NCI-H1417 (cell line): ENCODE results near the gene TNS3.
A peak's percentile ranks its signal among the peaks of the same experiment; 100 is the strongest.

Experiments
- DNase-seq, 3 experiments: peaks; one replicate each; lab custom pipeline; 2025; lab: John Stamatoyannopoulos, UW

TNS3 gene

DNA sequence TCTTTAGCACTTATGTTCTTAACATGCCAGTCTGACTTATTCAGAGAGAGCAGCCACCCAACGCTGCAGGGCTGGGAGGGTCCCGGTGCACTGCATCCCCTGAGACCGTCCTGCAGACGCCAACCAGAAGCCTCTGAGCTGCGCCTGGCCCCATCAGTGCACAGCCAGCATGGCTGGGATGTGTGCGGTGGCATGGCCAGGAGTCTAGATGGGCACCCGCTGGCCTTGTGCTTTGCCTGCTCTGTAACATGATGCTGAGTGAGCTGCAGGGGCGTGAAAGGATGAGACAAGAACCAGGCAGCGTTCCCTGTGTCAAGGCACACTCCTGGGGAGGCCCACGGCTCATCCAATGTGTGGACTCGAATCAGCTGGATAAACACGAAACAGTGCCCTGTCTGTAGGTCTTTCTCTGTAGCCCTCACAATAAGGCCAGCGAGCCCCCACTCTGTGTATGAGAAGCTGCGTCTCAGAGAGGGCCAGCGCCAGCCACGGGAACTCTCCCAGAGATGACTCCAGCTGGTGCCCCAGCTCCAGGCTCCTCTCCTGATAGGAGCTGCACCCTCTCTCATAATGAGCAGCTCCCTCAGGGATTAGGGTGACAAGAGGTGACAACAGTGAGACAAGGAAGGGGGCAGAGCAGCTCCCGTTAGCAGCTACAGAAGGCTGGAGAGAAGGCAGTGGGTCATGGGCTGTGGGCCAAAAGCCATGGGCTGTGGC is 96.8 kb downstream of the TNS3 start:
- peak in 1 of 3 experiments; percentile 65 for DNase-seq

DNA sequence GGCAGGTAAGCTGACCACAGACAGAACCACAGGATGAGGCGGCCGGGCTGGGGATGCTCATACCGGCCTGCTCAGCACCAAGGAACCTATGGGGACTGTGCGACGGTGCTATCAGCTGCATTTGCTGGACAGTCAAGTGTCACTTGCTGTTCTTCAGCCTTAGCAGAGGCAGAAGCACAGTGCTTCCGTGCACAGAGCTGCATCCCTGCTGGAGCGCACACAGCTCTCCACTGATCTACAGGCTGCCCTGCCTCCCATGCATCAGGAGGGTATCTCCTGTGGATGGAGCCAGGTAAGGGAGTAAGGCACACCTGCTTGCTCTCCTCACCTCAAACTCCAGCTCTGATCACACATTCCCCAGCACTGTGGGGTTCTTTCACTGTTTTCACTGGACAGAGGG is 97.5 kb downstream of the TNS3 start:
- DNase-seq: no peak

GRCh38 chr7:47483604-47484273 is 98.2 kb downstream of the TNS3 start:
- no peak for DNase-seq

- DNase-seq: no peak
These were observed 99.7 kb downstream of the TNS3 start for GRCh38 chr7:47482013-47482875.

- DNase-seq: no peak
These were observed 100.3 kb downstream of the TNS3 start for GRCh38 chr7:47481541-47482012.

GRCh38 chr7:47480576-47481538 is 101.1 kb downstream of the TNS3 start:
- no peak for DNase-seq

GRCh38 chr7:47479821-47480575 is 101.9 kb downstream of the TNS3 start:
- peak in 2 of 3 experiments; percentile 63 to 81 for DNase-seq

- DNase-seq: peak in 2 of 3 experiments; percentile 35 to 52
These were observed 102.8 kb downstream of the TNS3 start for GRCh38 chr7:47478926-47479711.

- peak in 1 of 3 experiments; percentile 37 for DNase-seq
These were observed 103.9 kb downstream of the TNS3 start for GRCh38 chr7:47478017-47478344.

DNA sequence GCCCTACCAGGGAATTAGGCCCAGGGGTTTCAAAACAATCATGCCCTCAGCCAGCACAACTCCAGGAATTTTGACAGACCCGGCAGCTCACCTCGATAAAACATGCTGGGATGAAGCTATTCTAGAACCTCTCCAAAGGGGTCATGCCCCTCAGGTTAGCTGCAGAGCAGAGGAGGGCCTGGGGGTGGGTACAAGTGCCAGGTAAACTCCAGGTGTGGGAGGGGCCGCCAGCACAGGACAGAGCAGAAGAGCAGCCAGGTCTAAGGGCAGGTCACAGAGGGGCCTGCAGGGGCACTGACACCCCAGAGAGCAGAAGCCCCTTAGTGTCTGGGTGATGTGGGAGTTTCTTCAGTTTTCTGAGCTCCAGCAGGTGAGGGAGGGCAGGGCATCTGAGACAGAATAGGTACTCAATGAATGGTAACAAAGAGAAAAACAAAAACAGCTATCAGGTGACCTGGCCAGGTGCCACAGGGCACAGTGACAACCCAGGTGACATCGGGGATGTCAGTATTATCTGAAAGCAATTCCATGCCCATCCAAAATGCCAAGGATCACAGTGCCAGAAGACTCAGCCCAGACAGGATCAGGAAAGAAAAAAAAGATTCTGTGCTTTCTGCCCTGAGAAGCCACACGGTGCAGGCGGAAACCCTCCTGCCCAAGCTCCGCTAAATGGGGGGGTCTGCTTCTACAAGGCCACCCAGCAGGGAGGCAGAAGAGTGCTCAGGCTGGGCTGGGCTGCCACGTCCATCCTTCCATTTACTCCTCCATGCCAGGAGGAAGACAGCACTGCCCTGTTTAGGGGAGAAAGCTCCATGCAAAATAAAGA is 104.5 kb downstream of the TNS3 start:
- peak in 2 of 3 experiments; percentile 59 to 72 for DNase-seq

DNA sequence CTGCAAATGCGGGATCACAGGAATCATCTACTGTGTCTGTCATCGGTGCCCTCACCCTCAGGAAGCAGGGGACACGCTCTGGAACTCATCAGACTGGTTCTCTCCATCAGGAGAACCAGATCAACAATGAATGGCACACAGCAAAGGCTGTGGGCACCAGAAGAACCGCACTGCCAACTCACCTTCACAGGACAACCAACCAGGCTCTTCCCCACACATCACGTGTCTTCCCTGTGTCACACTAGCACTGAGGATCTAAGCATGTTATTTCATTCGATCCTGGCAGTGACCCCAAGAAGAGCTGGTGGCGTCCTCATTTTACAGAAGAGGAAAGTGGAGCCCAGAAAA is 106.1 kb downstream of the TNS3 start:
- no peak for DNase-seq

GRCh38 chr7:47474937-47475879 is 106.7 kb downstream of the TNS3 start:
- peak in 1 of 3 experiments; percentile 41 for DNase-seq

DNA sequence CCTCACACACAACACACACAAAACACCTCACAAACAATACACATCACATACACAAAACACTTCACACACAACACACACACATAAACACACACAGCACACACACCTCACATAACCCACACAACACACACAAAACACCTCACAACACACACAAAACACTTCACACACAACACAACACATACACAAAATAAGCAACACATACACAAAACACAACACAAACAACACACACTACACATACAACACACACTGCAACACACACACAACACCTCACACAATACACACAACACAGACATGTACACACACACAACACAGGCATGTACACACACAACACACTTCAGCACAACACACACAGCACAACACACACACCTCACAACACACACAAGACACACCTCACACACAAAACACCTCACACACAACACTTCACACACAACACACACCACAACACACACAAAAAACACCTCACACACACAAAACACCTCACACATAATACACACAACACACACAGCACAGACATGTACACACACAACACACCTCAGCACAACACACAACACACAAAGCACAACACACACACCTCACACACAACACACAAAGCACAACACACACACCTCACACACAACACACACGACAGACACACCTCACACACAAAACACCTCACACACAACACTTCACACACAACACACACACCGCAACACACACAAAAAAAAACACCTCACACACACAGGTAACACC is 107.5 kb downstream of the TNS3 start:
- DNase-seq: no peak

DNA sequence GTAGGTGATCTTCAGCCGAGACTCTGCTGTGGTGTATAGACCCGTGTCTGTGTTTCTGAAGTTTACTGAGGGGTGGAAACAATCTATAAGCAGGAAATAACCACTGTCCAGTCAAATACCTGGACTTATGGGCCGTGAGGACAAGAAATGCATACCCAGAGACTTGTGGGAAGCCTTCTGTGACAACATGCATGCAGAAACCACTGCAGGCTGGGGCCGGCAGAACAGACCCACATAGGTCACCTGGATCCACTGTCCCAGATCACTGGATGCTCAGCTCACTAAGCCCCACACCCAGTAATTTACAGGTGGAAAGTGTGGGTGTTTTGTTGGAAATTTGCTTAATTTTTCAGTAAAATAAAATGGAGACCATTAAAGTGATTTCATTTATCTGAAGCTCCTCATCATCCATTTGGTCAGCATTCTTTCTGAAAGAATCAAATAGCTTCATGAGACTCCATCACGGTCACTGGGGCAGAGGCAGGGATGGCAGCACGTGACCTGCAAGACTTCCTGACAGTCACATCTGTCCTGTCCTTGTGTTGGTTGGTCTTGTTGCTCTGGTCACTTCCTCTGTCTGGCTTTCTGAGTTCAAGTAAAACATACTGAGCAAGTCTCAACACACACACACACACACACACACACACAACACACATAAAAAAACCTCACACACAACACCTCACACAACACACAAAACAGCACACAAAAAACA is 108.3 kb downstream of the TNS3 start:
- DNase-seq: peak in 1 of 3 experiments; percentile 30

DNA sequence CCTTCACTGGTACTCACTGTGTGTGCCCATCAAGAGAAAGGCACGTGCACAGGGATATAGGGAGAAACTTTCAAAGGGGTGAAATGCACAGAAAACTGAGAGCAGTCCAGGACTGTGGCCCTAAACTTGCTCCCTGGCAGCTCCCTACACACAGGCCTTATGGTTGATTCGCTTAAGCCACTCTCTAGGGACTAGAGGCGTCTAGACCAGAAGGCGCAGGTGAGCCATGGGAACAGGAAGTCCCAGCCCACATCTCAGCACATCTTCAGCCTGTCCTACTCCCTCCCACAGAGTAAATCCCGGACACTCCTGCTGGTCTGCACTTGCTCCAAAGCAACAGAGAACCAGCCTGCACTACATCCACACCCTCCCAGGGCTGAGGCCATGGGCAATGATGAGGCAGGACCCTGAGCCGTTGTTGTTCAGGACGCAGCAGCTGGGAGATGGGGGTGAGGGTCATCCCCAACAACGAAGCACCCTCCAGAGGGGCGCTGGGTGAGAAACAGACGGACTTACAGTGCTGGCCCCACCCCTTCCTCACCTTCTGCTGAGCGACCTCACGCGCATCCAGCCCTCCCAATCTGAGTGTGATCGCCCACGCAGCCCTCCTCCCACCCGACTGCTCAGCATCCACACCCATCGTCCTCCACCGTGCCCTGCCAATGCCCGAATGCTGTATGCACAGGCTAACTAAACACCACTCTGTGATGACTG is 109.3 kb downstream of the TNS3 start:
- DNase-seq: no peak

- DNase-seq: peak in 1 of 3 experiments; percentile 47
These were observed 110.1 kb downstream of the TNS3 start for GRCh38 chr7:47471831-47472230.
